ENCODE data around the gene DDR1. TPM values are rescaled to one million over a fixed set of nuclear protein-coding genes. Genes with fewer than 3 reads are reported as not detected.
"Not testable (repeated sequence)": the region's sequence is repeated elsewhere in the genome, so short reads cannot be mapped to it uniquely, and the experiment has no call there.

The DDR1 gene
- total RNA-seq, 1 experiment from 2014 or later, result 230 TPM

GRCh38 chr6:30908700-30909099 is 24.4 kb downstream of the DDR1 start:
- CTCF ChIA-PET, result interaction anchor here (1.1 to 2.0 kb wide), 6 partner anchors 26 to 229 kb away, joined by 3 to 18 read pairs (median 6); no protein-coding TSS in a partner anchor
- Mint-ChIP-seq H3K4me1 (peaks cover 19% of the 10 kb centered on the region), H3K9me3 (no peaks in the 10 kb centered on the region), H3K4me3 (peak overlapping the region; percentile 100), H3K36me3 (peaks cover 19% of the 10 kb centered on the region), H3K27ac (peak overlapping the region; percentile 75; the same call in 1 of the 2 replicates), H3K27me3 (ENCODE audit: low read depth) (no peaks in the 10 kb centered on the region; the same call in 1 of the 2 replicates)
- TF ChIP-seq MXD4 (CRISPR knock-in tag; IDR thresholded peaks at IDR 0.05; ENCODE audit: borderline replicate concordance) (no peak), JUN (CRISPR knock-in tag; IDR thresholded peaks at IDR 0.05) (no peak), FOXP4 (CRISPR knock-in tag; IDR thresholded peaks at IDR 0.05) (no peak), ZNF219 (CRISPR knock-in tag; IDR thresholded peaks at IDR 0.05; ENCODE audit: borderline replicate concordance) (no peak), JAZF1 (CRISPR knock-in tag; IDR thresholded peaks at IDR 0.05) (no peak)
- TF ChIP-seq, protein P1, sequence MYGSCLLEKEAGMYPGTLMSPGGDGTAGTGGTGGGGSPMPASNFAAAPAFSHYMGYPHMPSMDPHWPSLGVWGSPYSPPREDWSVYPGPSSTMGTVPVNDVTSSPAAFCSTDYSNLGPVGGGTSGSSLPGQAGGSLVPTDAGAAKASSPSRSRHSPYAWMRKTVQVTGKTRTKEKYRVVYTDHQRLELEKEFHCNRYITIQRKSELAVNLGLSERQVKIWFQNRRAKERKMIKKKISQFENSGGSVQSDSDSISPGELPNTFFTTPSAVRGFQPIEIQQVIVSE (CRISPR knock-in tag; IDR thresholded peaks at IDR 0.05; ENCODE audit: borderline replicate concordance), result no peak
- POLR2A ChIA-PET, result interaction anchor here (0.6 to 1.4 kb wide), 2 partner anchors 73 to 162 kb away, joined by 3 to 7 read pairs; no protein-coding TSS in a partner anchor
- ATAC-seq (no peak), DNase-seq (ENCODE audit: low spot score) (no peak)

DNA sequence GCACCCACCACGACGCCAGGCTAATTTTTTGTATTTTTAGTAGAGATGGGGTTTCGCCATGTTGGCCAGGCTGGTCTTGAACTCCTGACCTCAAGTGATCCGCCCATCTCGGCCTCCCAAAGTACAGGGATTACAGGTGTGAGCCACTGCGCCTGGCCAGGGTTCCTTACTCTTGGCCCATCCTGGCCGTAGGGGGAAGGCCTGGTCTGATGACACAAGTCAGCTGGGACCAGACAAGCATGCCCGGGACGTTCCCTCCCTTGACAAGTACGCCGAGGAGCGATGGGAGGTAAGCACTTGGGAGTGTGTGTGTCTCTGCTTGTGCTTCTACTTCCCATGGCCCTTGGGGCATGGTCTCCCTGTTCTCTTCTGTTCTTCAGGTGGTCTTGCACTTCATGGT is 26.2 kb downstream of the DDR1 start:
- ATAC-seq; CTCF ChIA-PET; DNase-seq (ENCODE audit: low spot score); H3K27me3 Mint-ChIP-seq (ENCODE audit: low read depth); H3K27ac Mint-ChIP-seq; H3K9me3 Mint-ChIP-seq; POLR2A ChIA-PET: not testable (repeated sequence)
- peaks cover 30% of the 10 kb centered on the region for H3K4me1 Mint-ChIP-seq
- peaks cover 19% of the 10 kb centered on the region for H3K36me3 Mint-ChIP-seq
- H3K4me3 Mint-ChIP-seq, result 0 out of 2 replicates have a peak overlapping the region, but pooled peaks have one; percentile 24

GRCh38 chr6:30912746-30913520 is 28.6 kb downstream of the DDR1 start:
- Mint-ChIP-seq H3K36me3 (peaks cover 41% of the 10 kb centered on the region), H3K27ac (peak overlapping the region; percentile 25), H3K4me3 (peak overlapping the region; percentile 90), H3K27me3 (ENCODE audit: low read depth) (no peaks in the 10 kb centered on the region; the same call in 1 of the 2 replicates), H3K4me1 (peaks cover 31% of the 10 kb centered on the region), H3K9me3 (no peaks in the 10 kb centered on the region)
- DNase-seq (ENCODE audit: low spot score), result no peak
- ChIA-PET POLR2A (interaction anchor here (0.5 to 2.2 kb wide), 6 partner anchors 12 to 802 kb away, joined by 3 to 12 read pairs (median 6); no protein-coding TSS in a partner anchor), CTCF (interaction anchor here (0.6 to 6.4 kb wide), 31 partner anchors 11 to 502 kb away, joined by 3 to 124 read pairs (median 5); partner anchors contain the start of genes DDR1 and MUCL3)
- ATAC-seq, result no peak
- TF ChIP-seq ZNF423 (CRISPR knock-in tag; IDR thresholded peaks at IDR 0.05) (no peak), OVOL2 (CRISPR knock-in tag; IDR thresholded peaks at IDR 0.05; ENCODE audit: borderline replicate concordance) (no peak), NR3C1 (CRISPR knock-in tag; conservative IDR thresholded peaks at IDR 0.05; ENCODE audit: low read depth) (no peak), NFATC4 (CRISPR knock-in tag; IDR thresholded peaks at IDR 0.05) (no peak), ZBTB43 (CRISPR knock-in tag; IDR thresholded peaks at IDR 0.05) (no peak), SP1 (CRISPR knock-in tag; conservative IDR thresholded peaks at IDR 0.05) (no peak), SMAD3 (CRISPR knock-in tag; IDR thresholded peaks at IDR 0.05; ENCODE audit: borderline replicate concordance) (no peak), TP53 (CRISPR knock-in tag; IDR thresholded peaks at IDR 0.05) (no peak), CBFB (CRISPR knock-in tag; IDR thresholded peaks at IDR 0.05; ENCODE audit: low read depth) (no peak), TCF7 (CRISPR knock-in tag; IDR thresholded peaks at IDR 0.05; ENCODE audit: low read depth) (no peak), ATF1 (CRISPR knock-in tag; IDR thresholded peaks at IDR 0.05) (no peak), JAZF1 (CRISPR knock-in tag; IDR thresholded peaks at IDR 0.05) (no peak), IRF1 (CRISPR knock-in tag; IDR thresholded peaks at IDR 0.05) (no peak)
- TF ChIP-seq, protein P2, sequence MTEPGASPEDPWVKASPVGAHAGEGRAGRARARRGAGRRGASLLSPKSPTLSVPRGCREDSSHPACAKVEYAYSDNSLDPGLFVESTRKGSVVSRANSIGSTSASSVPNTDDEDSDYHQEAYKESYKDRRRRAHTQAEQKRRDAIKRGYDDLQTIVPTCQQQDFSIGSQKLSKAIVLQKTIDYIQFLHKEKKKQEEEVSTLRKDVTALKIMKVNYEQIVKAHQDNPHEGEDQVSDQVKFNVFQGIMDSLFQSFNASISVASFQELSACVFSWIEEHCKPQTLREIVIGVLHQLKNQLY (CRISPR knock-in tag; IDR thresholded peaks at IDR 0.05), result no peak
- TF ChIP-seq, protein P3, sequence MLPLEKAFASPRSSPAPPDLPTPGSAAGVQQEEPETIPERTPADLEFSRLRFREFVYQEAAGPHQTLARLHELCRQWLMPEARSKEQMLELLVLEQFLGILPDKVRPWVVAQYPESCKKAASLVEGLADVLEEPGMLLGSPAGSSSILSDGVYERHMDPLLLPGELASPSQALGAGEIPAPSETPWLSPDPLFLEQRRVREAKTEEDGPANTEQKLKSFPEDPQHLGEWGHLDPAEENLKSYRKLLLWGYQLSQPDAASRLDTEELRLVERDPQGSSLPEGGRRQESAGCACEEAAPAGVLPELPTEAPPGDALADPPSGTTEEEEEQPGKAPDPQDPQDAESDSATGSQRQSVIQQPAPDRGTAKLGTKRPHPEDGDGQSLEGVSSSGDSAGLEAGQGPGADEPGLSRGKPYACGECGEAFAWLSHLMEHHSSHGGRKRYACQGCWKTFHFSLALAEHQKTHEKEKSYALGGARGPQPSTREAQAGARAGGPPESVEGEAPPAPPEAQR (CRISPR knock-in tag; IDR thresholded peaks at IDR 0.05), result no peak
